ENCODE data around the gene HOXB8. TPM values are rescaled to one million over a fixed set of nuclear protein-coding genes. Genes with fewer than 3 reads are reported as not detected.

Gene HOXB8
- total and polyA plus RNA-seq, 8 donors = 0.09 to 0.15 (median 0.12) TPM; not detected in 5

DNA sequence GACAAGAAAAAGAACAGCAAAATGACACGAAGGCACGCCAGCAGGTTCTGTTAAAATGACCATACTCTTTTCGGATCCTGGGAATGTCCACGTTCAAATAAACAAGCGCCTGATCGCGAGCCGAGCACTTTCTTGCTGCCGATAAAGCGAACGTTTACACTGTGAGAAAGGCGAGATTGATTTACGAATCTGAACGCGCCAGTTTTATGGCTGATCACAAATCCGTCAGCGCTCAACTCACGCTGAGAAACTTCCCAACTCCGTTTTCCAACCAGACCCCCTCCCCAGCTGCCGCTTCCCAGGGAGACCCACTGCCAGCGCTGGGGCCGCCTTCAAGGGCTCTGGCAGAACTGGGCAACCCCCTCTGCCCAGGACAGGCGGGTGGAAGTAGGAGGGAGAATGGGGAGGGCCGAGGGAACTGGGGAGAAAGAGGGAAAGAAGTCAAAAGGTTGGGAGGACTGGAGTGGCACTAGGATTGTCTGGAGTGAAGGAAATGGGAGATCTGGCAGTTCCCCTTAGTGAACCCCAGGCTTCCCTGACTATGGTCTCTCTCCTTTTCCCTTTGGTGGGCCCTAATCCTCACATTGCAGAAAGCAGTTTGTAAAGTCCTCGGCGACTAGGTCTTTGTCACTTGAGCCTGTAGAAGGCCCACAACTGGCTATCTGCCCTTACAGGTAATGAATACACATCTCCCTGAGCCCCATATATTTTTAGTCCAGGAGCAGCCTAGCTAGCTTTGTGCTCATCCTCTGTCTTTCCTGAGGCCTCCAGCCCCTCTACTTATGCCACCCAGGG lies 43.9 kb downstream of the HOXB8 start:
- H3K4me3 ChIP-seq = peak overlapping the region in 1 of 4 donors; percentile 5
- peaks cover 0 to 40% (median 2%) of the 10 kb centered on the region in 4 donors for H3K27me3 ChIP-seq
- 14 to 17% methylated on average over 26 of the region's 26 CpGs for WGBS, 2 donors
- TF ChIP-seq, protein P1, sequence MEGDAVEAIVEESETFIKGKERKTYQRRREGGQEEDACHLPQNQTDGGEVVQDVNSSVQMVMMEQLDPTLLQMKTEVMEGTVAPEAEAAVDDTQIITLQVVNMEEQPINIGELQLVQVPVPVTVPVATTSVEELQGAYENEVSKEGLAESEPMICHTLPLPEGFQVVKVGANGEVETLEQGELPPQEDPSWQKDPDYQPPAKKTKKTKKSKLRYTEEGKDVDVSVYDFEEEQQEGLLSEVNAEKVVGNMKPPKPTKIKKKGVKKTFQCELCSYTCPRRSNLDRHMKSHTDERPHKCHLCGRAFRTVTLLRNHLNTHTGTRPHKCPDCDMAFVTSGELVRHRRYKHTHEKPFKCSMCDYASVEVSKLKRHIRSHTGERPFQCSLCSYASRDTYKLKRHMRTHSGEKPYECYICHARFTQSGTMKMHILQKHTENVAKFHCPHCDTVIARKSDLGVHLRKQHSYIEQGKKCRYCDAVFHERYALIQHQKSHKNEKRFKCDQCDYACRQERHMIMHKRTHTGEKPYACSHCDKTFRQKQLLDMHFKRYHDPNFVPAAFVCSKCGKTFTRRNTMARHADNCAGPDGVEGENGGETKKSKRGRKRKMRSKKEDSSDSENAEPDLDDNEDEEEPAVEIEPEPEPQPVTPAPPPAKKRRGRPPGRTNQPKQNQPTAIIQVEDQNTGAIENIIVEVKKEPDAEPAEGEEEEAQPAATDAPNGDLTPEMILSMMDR (IDR thresholded peaks at IDR 0.05) = no peak
- DNase-seq (no peak), ATAC-seq (no peak), FAIRE-seq (no peak)
- H3K36me3 ChIP-seq = no peaks in the 10 kb centered on the region
- intact Hi-C loops (cut with DNase I) = no loop called here
- H3K4me1 ChIP-seq = no peaks in the 10 kb centered on the region
- H3K27ac ChIP-seq = peak overlapping the region in 2 of 4 donors; percentile 13 to 19
- H3K9me3 ChIP-seq = no peaks in the 10 kb centered on the region

DNA sequence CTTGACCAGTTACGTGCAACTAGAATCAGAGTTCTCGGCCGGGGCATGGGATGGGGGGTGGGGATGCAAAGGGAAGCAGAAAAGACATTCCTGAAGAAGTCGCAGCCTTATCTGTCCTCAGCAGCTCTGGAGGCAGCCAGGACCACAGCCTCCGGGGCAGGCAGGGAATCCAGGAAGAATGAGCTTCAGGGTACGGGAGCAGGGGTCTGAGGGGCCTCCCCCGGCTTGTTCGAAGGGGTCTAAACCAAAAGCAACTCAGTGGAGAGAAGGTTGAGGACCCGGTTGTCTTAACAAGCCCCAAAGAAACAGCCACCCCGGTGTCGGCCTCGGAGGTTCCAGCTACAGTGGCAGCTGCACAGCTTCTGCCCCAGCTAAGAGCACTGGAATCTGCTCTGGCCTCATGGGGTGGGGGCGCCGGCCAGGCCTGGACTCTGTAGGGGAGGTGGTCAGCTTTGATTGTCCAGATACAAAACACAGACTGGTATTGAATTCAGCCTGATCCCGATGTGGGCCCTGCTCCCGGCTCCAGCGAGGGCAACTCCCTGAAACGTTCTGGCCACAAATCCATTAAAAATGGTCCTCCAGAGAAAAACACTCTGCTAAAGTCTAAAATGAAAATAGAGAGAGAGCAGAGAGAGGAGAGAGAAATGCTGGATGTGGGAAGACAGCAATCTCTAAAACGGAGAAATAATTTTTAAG lies 44.6 kb downstream of the HOXB8 start:
- H3K4me3 ChIP-seq = peak overlapping the region in 1 of 4 donors; percentile 5
- DNase-seq = no peak
- no peaks in the 10 kb centered on the region for H3K9me3 ChIP-seq
- WGBS, 2 donors = 10 to 12% methylated on average over 19 of the region's 19 CpGs
- peak overlapping the region in 1 of 4 donors; percentile 19 for H3K27ac ChIP-seq
- FAIRE-seq = no peak
- ATAC-seq = peak in 1 of 4 donors; percentile 9
- TF ChIP-seq, protein P1 (IDR thresholded peaks at IDR 0.05) = no peak
- H3K36me3 ChIP-seq = no peaks in the 10 kb centered on the region
- intact Hi-C loops (cut with DNase I) = no loop called here
- H3K4me1 ChIP-seq = no peaks in the 10 kb centered on the region
- peaks cover 0 to 32% (median 2%) of the 10 kb centered on the region in 4 donors for H3K27me3 ChIP-seq

DNA sequence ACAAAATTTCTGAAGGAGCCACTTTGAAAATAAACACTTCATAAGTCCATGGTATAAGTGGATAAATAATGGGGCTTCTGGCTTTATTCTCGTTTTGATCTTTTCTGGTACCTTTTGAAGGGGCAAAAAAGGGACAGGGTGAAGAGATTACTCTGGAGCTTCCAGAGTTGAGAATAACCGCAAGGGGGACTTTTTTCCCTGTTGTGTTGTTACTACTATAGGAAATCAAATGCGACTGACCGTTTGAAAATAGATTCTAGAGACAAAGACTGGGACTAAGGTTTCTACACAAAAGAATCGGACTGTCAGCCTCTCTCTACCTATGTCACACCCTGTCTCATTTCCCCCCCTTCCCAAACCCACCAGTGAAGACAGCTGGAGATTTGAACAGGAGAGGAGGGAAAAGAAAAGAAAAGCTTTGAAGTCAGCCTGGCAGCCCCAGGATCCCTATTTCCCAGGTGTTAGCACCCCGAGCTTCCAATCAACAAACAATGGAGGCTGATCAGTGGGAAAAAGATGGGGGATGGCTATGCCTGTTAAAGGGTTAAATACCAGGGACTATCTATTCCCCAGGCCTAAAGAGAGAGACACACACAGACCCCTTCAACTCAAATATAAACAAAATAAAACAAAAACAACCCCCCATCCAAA lies 45.3 kb downstream of the HOXB8 start:
- H3K4me3 ChIP-seq = peak overlapping the region in 1 of 4 donors; percentile 5
- DNase-seq (no peak), FAIRE-seq (no peak), ATAC-seq (no peak)
- TF ChIP-seq, protein P1 (IDR thresholded peaks at IDR 0.05) = no peak
- no peaks in the 10 kb centered on the region for H3K9me3 ChIP-seq
- no peaks in the 10 kb centered on the region for H3K4me1 ChIP-seq
- H3K27ac ChIP-seq = no peak overlapping the region
- WGBS, 2 donors = 13 to 16% methylated on average over 6 of the region's 6 CpGs
- intact Hi-C loops (cut with DNase I) = no loop called here
- H3K27me3 ChIP-seq = peaks cover 0 to 28% (median 2%) of the 10 kb centered on the region in 4 donors
- no peaks in the 10 kb centered on the region for H3K36me3 ChIP-seq

DNA sequence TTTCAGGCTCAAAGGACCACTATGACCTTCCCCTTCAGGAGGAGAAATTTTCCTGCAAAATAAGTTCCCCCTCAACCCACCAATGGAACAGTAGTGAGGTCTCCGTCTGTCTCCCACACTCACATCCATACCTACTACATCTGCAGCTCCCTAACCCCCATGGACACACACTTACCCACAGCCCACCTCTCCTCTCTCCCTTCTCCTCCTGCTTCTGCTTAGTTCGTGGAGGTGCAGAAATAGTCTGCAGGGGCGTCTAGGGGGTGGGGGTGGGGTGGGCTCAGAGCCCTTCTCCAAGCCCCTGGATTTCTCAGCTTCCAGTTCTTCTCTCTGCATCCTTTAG lies 45.9 kb downstream of the HOXB8 start:
- H3K4me3 ChIP-seq = peak overlapping the region in 1 of 4 donors; percentile 5
- 7 to 10% methylated on average over 3 of the region's 3 CpGs for WGBS, 2 donors

More for the DNA sequence above, 45.9 kb downstream of the HOXB8 start:
- no peaks in the 10 kb centered on the region for H3K36me3 ChIP-seq
- no peak overlapping the region for H3K27ac ChIP-seq
- H3K9me3 ChIP-seq = no peaks in the 10 kb centered on the region
- no peaks in the 10 kb centered on the region for H3K4me1 ChIP-seq
- intact Hi-C loops (cut with DNase I) = no loop called here
- FAIRE-seq (no peak), ATAC-seq (no peak), DNase-seq (no peak)
- H3K27me3 ChIP-seq = peaks cover 0 to 25% (median 2%) of the 10 kb centered on the region in 4 donors
- TF ChIP-seq, protein P1 (IDR thresholded peaks at IDR 0.05) = no peak

Measured in pancreas (tissue), 10 donors.